K562 (cell line): Measurements from ENCODE around the gene ASIC5.

Experiments
- EGR1 ChIP-seq: fragments of 450-650 bp; conservative IDR thresholded peaks from 2 replicates; pipeline ENCODE4 v1.6.1; 2017; ENCODE audit warnings: mild to moderate bottlenecking
- NFATC3 ChIP-seq: fragments of 450-650 bp; IDR thresholded peaks from 2 replicates; pipeline ENCODE4 v1.6.1; 2017; ENCODE audit warnings: mild to moderate bottlenecking
- POLR2A ChIP-seq: fragments of 450-650 bp; conservative IDR thresholded peaks from 2 replicates; pipeline ENCODE4 v1.6.1; 2016

GRCh38 chr4:155866177-155866576 lies at the start of gene ASIC5:
- no peak for TF ChIP-seq NFATC3
- TF ChIP-seq POLR2A: no peak
- no peak for TF ChIP-seq EGR1
